Gastroesophageal sphincter (tissue), 4 donors: Measurements from ENCODE around the gene FREM2. TPM values are rescaled to one million over a fixed set of nuclear protein-coding genes. Genes with fewer than 3 reads are reported as not detected.

Experiments used
- ATAC-seq: fragments of 150-250 bp; one replicate; pipeline ENCODE4 v1.9.1; 2016; ENCODE audit warnings: mild to moderate bottlenecking, moderate library complexity
- H3K27ac ChIP-seq, 4 donors: fragments of 200-600 bp; sonication (generic) in 3 of 4; 1 replicate in 3 of 4; 2 replicates in 1 of 4; pipeline ENCODE4 v1.5.1; 2016 to 2019
- H3K27me3 ChIP-seq: fragments of 200-600 bp; sonication (generic); one replicate; pipeline ENCODE4 v1.5.1; 2019
- H3K36me3 ChIP-seq, 2 donors: fragments of 200-600 bp; sonication (generic); one replicate each; pipeline ENCODE4 v1.5.1; 2019; ENCODE audit warnings: control low read depth in 1 of 2
- H3K4me1 ChIP-seq, 3 donors: fragments of 200-600 bp; sonication (generic); 1 replicate in 2 of 3; 2 replicates in 1 of 3; pipeline ENCODE4 v1.5.1; 2016 to 2019; ENCODE audit warnings: control low read depth in 2 of 3
- H3K4me3 ChIP-seq, 2 donors: fragments of 200-600 bp; sonication (generic); one replicate each; pipeline ENCODE4 v1.5.1; 2019; ENCODE audit warnings: mild to moderate bottlenecking in 1 of 2, moderate library complexity in 1 of 2
- H3K9me3 ChIP-seq, 3 donors: fragments of 200-600 bp; sonication (generic); one replicate each; pipeline ENCODE4 v1.5.1; 2017 to 2019; ENCODE audit warnings: control low read depth in 2 of 3
- CTCF ChIP-seq, 4 experiments: fragments of 200-600 bp in 2 of 4; fragments of 450-650 bp in 2 of 4; sonication (generic) in 1 of 4; IDR thresholded peaks; one replicate each; pipeline ENCODE4 v1.5.1; 2017 to 2019; ENCODE audit warnings: antibody characterized with exemption in 4 of 4, mild to moderate bottlenecking in 2 of 4, moderate library complexity in 2 of 4
- EP300 ChIP-seq: sonication (generic); formaldehyde crosslinking; IDR thresholded peaks from one replicate; pipeline ENCODE4 v1.6.1; 2017; ENCODE audit warnings: antibody characterized with exemption, mild to moderate bottlenecking
- POLR2A ChIP-seq, 2 donors: fragments of 450-650 bp; IDR thresholded peaks; one replicate each; pipeline ENCODE4 v1.6.1; 2017; ENCODE audit warnings: antibody characterized with exemption in 2 of 2, mild to moderate bottlenecking in 2 of 2, moderate library complexity in 1 of 2
- POLR2AphosphoS5 ChIP-seq: sonication (generic); formaldehyde crosslinking; IDR thresholded peaks from one replicate; pipeline ENCODE4 v1.6.1; 2017; ENCODE audit warnings: antibody characterized with exemption
- WGBS, 2 donors: methylation state at CpG; one replicate each; pipeline ENCODE4 v1.1.5; 2018; ENCODE audit warnings: low coverage in 1 of 2; 5-methylcytosine and 5-hydroxymethylcytosine counted together
- total RNA-seq, 4 donors: library from RNA; depleted of rRNA; stranded (reverse); fragments of >200 nt; gene quantifications; one replicate each; pipeline ENCODE4 v1.1.0, GENCODE V29; 2016

FREM2 gene
- total RNA-seq, 4 donors from 2014 or later, result 0.19 to 0.40 (median 0.27) TPM; not detected in 1

DNA sequence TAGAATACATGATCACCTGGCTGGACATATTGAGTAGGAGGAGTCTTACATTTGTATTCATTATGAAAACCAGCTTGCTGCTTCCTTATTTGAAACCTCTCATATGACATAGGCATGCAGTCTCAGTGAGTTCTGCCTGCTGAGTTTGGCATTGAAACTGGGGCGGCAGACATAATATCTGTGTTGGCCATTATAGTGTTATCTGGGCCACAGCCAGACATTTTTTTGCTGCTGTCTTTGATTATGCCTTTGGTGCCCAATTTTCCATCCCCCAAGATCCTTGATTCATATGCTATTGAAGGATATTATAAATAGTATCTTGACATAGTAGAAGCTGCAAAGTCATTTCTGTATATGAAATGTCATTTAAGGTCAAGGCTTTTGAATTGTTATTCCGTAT, 15.8 kb downstream of the FREM2 start:
- no peak for ATAC-seq
- Histone ChIP-seq H3K9me3 (no peaks in the 10 kb centered on the region), H3K27me3 (no peaks in the 10 kb centered on the region), H3K36me3 (no peaks in the 10 kb centered on the region), H3K4me1 (no peaks in the 10 kb centered on the region), H3K27ac (no peak overlapping the region), H3K4me3 (no peak overlapping the region)
- no peak for TF ChIP-seq POLR2AphosphoS5
- no peak for TF ChIP-seq POLR2A (IDR thresholded peaks at IDR 0.05)
- TF ChIP-seq CTCF (IDR thresholded peaks at IDR 0.05), result no peak
- no peak for TF ChIP-seq EP300
- WGBS, 2 donors, result 39 to 56% methylated on average over 2 of the region's 2 CpGs

GRCh38 chr13:38703255-38703654, 16.4 kb downstream of the FREM2 start:
- Histone ChIP-seq H3K27me3 (no peaks in the 10 kb centered on the region), H3K4me1 (no peaks in the 10 kb centered on the region), H3K36me3 (no peaks in the 10 kb centered on the region), H3K4me3 (no peak overlapping the region), H3K9me3 (no peaks in the 10 kb centered on the region), H3K27ac (no peak overlapping the region)
- 79 to 83% methylated on average over 1 of the region's 1 CpG for WGBS, 2 donors
- no peak for TF ChIP-seq POLR2AphosphoS5
- no peak for TF ChIP-seq CTCF (IDR thresholded peaks at IDR 0.05)
- no peak for TF ChIP-seq POLR2A (IDR thresholded peaks at IDR 0.05)
- no peak for TF ChIP-seq EP300
- ATAC-seq, result no peak

GRCh38 chr13:38705365-38705764, 18.5 kb downstream of the FREM2 start:
- no peak for ATAC-seq
- H3K27me3 ChIP-seq, result no peaks in the 10 kb centered on the region
- 63 to 79% methylated on average over 4 to 5 of the region's 5 CpGs for WGBS, 2 donors
- no peak overlapping the region for H3K4me3 ChIP-seq
- H3K9me3 ChIP-seq, result no peaks in the 10 kb centered on the region
- H3K27ac ChIP-seq, result no peak overlapping the region
- H3K36me3 ChIP-seq, result no peaks in the 10 kb centered on the region
- H3K4me1 ChIP-seq, result no peaks in the 10 kb centered on the region
- no peak for TF ChIP-seq EP300
- no peak for TF ChIP-seq POLR2A (IDR thresholded peaks at IDR 0.05)
- TF ChIP-seq POLR2AphosphoS5, result no peak
- TF ChIP-seq CTCF (IDR thresholded peaks at IDR 0.05), result no peak

GRCh38 chr13:38707460-38707859, 20.6 kb downstream of the FREM2 start:
- H3K4me3 ChIP-seq, result no peak overlapping the region
- no peak overlapping the region for H3K27ac ChIP-seq
- TF ChIP-seq CTCF (IDR thresholded peaks at IDR 0.05) (no peak), POLR2AphosphoS5 (no peak), EP300 (no peak), POLR2A (IDR thresholded peaks at IDR 0.05) (no peak)
- 64 to 68% methylated on average over 3 of the region's 3 CpGs for WGBS, 2 donors
- no peak for ATAC-seq
- H3K9me3 ChIP-seq, result no peaks in the 10 kb centered on the region
- no peaks in the 10 kb centered on the region for H3K4me1 ChIP-seq
- no peaks in the 10 kb centered on the region for H3K36me3 ChIP-seq
- no peaks in the 10 kb centered on the region for H3K27me3 ChIP-seq

GRCh38 chr13:38713046-38713445, 26.2 kb downstream of the FREM2 start:
- 70 to 88% methylated on average over 1 to 2 of the region's 2 CpGs for WGBS, 2 donors
- ATAC-seq, result no peak
- Histone ChIP-seq H3K27me3 (no peaks in the 10 kb centered on the region), H3K9me3 (no peaks in the 10 kb centered on the region), H3K36me3 (no peaks in the 10 kb centered on the region), H3K27ac (no peak overlapping the region), H3K4me3 (no peak overlapping the region), H3K4me1 (no peaks in the 10 kb centered on the region)
- no peak for TF ChIP-seq POLR2AphosphoS5
- no peak for TF ChIP-seq CTCF (IDR thresholded peaks at IDR 0.05)
- TF ChIP-seq POLR2A (IDR thresholded peaks at IDR 0.05), result no peak
- no peak for TF ChIP-seq EP300
